GM06990 (cell line): Measurements from ENCODE around the gene GGA3.

Experiments used
- DNase-seq: peaks from one replicate; pipeline ENCODE4 v3.0.0-alpha.2; 2011; ENCODE audit not compliant: insufficient read length; ENCODE audit errors: extremely low read depth
- H3K27me3 ChIP-seq: replicated peaks from 2 replicates; pipeline ENCODE4 v1.6.0; 2011; ENCODE audit warnings: low read length; ENCODE audit not compliant: control insufficient read depth, insufficient read depth
- H3K36me3 ChIP-seq: 2 replicates; pipeline ENCODE4 v1.5.1; 2011; ENCODE audit warnings: low read length; ENCODE audit not compliant: control insufficient read depth, insufficient read depth
- H3K4me3 ChIP-seq: replicated peaks from 2 replicates; pipeline ENCODE4 v1.5.1; 2011; ENCODE audit warnings: low read depth, mild to moderate bottlenecking, control low read depth, low read length
- CTCF ChIP-seq: IDR thresholded peaks from 2 replicates; pipeline ENCODE4 v1.5.1; 2011; ENCODE audit warnings: low read length, control low read depth, mild to moderate bottlenecking, inconsistent platforms; ENCODE audit not compliant: insufficient read depth, poor library complexity, severe bottlenecking

The GGA3 gene

GRCh38 chr17:75273977-75274708 is 12.7 kb upstream of the GGA3 start:
- no peak for TF ChIP-seq CTCF
- Histone ChIP-seq H3K36me3 (peaks cover 23% of the 10 kb centered on the region), H3K27me3 (no peaks in the 10 kb centered on the region), H3K4me3 (no peak overlapping the region)
- DNase-seq: no peak

GRCh38 chr17:75272848-75273184 is 11.4 kb upstream of the GGA3 start:
- DNase-seq: no peak
- H3K36me3 ChIP-seq: peaks cover 17% of the 10 kb centered on the region
- TF ChIP-seq CTCF: no peak
- H3K27me3 ChIP-seq: no peaks in the 10 kb centered on the region
- peak overlapping the region; percentile 93 for H3K4me3 ChIP-seq

- Histone ChIP-seq H3K36me3 (peaks cover 15% of the 10 kb centered on the region), H3K4me3 (peak overlapping the region; percentile 93), H3K27me3 (no peaks in the 10 kb centered on the region)
- peak; percentile 27 for TF ChIP-seq CTCF
- peak; percentile 39 for DNase-seq
Measured at GRCh38 chr17:75271955-75272847, 10.8 kb upstream of the GGA3 start.

GRCh38 chr17:75271233-75271954 is 10.0 kb upstream of the GGA3 start:
- DNase-seq: peak; percentile 92
- Histone ChIP-seq H3K27me3 (no peaks in the 10 kb centered on the region), H3K4me3 (peak overlapping the region; percentile 93), H3K36me3 (peaks cover 20% of the 10 kb centered on the region)
- peak; percentile 2 for TF ChIP-seq CTCF

- peaks cover 24% of the 10 kb centered on the region for H3K36me3 ChIP-seq
- no peak for DNase-seq
- TF ChIP-seq CTCF: no peak
Measured at GRCh38 chr17:75270966-75271232, 9.5 kb upstream of the GGA3 start, which contains the start of gene MIF4GD. Gene MIF4GD (minus strand): TSS chr17:75271231. CDS start chr17:75270195, 1,036 bp downstream.

More at GRCh38 chr17:75270966-75271232, 9.5 kb upstream of the GGA3 start, which contains the start of gene MIF4GD:
- Histone ChIP-seq H3K4me3 (peak within 1 kb of the TSS; percentile 93), H3K27me3 (no peaks in the 10 kb centered on the region)
